GM18511 (cell line): ENCODE results near the gene CHST14.

ENCODE experiments used
- ATAC-seq: cut with Tn5 transposase; IDR thresholded peaks from one replicate; pipeline ENCODE4 v1.9.1; 2021; ENCODE audit warnings: mild to moderate bottlenecking, moderate library complexity; ENCODE audit not compliant: unreplicated experiment

CHST14 gene

DNA sequence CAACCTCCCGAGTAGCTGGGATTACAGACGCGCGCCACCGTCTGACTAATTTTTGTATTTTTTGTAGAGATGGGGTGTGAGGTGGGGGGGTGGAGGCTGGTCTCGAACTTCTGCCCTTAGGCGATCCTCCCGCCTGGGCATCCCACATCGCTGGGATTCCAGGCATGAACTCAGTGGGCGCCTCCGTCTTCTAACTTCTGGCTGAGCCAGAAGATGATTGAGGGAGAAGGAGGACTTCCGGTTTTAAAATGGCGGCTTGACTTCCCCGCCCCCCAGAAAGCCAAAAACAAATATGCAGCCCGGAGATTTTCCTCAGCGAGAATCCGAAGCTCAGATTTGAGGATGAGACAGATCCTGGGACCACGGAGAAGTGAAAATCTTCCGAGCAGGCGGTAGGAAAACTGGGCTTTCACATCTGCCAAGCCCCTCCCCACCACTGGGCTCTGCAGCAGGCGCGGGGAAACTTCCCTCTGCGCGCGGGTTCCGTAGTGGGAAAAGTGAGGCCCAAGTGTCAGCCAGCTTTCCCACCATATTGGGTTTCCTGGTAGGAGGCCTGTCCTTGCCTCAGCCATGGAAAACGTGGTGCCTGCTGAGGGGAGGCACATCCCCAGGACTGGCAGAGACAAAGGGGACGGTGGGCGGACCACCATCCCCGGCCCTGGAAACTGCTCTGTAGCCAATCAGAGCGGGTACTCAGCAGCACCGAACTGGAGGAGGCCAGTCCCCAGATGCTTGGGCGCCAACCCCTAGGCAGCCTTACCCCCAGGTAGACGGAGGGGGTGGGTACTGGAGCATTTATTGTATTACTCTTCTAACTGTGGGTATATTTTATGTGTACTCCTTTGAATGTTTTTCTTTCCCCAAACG is 17.3 kb downstream of the CHST14 start:
- ATAC-seq = no peak

DNA sequence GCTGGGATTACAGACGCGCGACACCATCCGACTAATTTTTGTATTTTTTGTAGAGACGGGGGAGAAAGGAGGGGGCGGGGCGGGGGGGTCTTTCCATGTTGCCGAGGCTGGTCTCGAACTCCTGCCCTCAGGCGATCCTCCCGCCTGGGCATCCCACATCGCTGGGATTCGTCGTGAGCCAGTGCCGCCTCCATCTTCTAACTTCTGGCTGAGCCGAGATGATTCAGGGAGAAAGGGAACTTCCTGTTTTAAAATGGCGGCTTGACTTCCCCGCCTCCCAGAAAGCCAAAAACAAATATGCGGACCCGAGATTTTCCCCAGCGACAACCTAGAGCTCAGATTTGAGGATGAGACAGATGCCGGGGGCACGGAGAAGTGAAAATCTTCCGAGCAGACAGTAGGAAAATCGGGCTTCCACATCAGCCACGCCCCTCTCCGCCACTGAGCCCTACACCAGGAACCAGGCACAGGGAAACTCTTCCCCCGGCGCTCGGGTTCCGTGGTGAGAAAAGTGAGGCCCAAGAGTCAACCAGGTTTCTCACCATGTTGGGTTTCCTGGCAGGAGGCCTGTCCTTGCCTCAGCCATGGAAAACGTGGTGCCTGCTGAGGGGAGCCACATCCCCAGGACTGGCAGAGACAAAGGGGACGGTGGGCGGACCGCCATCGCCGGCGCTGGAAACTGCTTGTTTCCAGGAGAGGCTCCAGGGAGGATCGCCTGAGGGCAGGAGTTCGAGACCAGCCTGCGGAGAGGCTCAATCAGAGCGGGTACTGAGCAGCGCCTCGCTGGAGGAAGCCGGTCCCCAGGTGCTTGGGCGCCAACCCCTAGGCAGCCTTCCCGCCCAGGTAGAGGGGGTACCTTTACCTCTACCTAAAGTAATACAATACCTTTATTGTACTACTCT is 18.7 kb downstream of the CHST14 start:
- no peak for ATAC-seq

GRCh38 chr15:40493089-40493840 is 22.5 kb downstream of the CHST14 start:
- no peak for ATAC-seq

- no peak for ATAC-seq
Observed at GRCh38 chr15:40495516-40495915, 24.7 kb downstream of the CHST14 start.

DNA sequence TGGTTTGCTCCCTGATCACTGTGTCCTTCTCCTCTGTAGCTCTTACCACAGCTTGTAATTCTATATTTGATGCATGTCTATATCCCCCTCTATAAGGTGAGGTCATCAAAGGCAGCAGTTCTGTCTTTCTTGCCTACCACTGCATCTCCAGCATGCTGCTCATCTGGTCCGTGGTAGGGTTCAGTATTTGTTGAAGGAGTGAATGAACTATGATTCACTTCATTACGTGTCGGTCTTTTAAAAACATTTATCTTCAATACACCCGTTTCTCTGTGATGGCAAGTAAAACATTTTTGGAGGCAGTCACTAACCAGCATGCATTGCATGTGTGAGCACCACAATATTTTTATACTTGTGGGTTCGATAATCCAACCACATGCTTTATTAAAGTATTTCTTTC is 27.6 kb downstream of the CHST14 start:
- ATAC-seq = no peak

DNA sequence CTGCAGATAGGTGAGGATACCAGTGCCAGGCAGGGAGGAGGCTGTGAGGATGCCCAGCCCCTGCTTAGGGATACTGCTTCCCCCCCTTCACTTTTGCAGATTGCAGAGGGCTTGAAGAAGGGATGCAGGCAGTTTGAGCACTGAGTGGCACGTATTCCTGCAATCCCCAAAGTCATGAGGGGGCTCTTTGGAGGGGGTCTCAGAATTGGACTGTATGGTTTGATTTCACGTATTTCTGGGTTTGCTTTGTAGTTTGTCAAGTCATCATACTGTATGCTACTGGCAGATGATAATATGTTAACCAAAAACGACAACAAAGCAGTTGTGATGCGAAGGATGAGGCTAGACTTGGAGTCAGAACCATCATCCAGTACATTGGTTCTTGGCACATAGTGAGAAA is 28.1 kb downstream of the CHST14 start:
- ATAC-seq = no peak

GRCh38 chr15:40499931-40500330 is 29.1 kb downstream of the CHST14 start:
- ATAC-seq = no peak

DNA sequence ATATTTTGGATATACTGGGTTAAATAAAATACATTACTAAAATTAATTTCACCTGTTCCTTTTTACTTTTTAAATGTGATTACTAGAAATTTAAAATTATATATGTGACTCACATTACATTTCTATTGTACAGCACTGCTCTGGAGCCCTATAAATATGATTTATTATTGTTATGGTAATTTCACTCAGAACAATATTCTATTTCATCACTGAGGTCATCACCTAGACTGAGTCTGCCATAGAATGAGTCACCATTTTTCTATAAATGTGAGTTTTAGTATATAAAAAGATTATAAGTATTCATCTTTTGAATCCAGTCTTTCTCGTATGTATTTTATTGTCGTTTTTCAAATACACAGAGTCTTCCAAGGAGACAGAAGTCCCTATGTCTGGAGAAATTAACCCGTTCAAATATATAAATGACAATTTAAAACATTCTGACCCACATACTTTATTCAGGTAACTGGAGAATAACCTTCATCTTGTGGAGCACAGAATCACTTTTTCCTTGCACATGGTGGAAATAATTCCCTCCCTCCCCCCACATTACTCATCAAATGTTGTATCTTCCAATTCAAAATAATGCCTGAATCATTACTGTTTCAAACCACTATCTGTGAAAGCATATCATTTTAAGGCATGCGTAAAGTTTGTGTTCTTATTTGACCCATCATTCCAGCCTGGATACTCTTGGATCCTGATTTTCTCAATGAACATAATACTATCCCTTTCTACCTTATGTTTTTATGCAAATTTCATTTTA is 30.0 kb downstream of the CHST14 start:
- ATAC-seq = no peak

- ATAC-seq = no peak
Observed at GRCh38 chr15:40501487-40501886, 30.7 kb downstream of the CHST14 start.

DNA sequence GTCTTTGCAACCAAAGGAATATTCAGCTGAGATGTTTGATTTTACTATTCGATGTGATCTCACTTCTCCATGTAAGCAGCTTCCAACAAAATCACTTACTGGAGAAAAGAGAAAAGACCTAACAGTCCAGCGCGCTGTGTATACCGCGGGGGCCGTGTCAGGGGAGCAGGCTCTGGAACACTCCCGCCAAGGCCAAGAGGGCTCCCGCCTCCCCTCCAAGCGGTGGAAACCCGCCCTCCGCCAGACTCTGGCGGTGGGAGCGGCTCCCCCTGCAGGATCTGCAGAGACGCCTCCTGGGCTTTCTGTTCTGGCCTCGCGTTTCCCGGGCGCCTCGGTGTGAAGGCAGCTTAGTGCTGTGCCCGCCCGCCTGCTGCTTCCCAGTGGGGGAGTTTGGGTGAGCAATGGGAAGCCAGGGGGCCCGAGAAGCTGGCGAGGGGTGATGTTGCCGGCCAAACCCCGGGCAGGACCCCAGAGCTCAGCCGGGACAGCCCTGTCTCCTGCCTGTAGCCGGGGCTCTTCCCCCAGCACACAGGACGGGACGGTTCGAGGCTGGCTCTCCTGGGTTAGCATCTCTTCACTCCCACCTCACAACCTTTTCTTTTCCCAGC is 36.3 kb downstream of the CHST14 start:
- peak; percentile 69 for ATAC-seq

- ATAC-seq = no peak
Observed at GRCh38 chr15:40508216-40508615, 37.4 kb downstream of the CHST14 start.

- ATAC-seq = no peak
Observed at GRCh38 chr15:40510201-40510600, 39.4 kb downstream of the CHST14 start.

GRCh38 chr15:40511093-40511471 is 40.3 kb downstream of the CHST14 start:
- ATAC-seq = peak; percentile 56

GRCh38 chr15:40511472-40512133 is 40.8 kb downstream of the CHST14 start:
- ATAC-seq = peak; percentile 46

DNA sequence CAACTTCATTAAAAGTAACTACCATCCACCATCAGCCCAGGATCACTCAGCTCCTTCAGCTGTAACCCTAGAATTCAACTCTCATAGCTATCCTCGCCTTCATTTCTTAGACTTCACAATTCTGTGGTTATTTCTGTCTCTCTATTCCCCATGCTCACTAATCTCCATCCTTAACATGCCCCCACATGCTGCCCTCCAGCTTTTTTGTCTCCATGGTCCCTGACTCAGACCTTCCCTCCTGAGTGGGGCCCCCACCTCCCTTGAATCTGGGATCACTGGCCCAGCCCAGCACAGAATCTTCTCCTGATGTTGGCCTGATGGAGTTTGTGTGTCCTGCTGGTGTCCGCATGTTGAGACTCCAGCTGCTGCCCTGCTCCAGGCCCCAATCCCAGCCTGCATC is 41.7 kb downstream of the CHST14 start:
- ATAC-seq = no peak

DNA sequence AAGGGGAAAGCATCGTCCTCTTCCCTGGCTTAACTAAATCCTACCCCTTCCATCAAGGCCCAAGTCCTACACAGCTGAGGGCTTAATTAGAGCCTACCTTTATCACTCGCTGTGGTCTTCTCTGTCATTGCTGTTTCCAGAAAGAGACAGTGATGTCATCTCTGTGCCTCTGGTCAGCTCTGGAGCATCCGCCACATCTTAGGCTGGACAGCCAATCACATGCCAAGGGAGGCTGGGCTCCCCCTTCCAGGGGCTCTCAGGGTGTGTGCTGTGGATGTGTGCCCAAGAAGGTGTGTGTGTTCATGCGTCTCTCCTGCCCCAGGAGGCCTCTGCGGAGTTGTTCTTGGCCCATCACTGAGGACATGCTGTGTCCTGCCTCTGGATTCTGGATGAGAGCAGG is 42.8 kb downstream of the CHST14 start:
- ATAC-seq = no peak

- ATAC-seq = no peak
Observed at GRCh38 chr15:40516322-40516721, 45.5 kb downstream of the CHST14 start.
